ENCODE data around the gene KRT10. TPM values are rescaled to one million over a fixed set of nuclear protein-coding genes. Genes with fewer than 3 reads are reported as not detected.

Gene KRT10
- total RNA-seq, 4 donors from 2014 or later, result 5.1 to 14.3 (median 10.6) TPM

DNA sequence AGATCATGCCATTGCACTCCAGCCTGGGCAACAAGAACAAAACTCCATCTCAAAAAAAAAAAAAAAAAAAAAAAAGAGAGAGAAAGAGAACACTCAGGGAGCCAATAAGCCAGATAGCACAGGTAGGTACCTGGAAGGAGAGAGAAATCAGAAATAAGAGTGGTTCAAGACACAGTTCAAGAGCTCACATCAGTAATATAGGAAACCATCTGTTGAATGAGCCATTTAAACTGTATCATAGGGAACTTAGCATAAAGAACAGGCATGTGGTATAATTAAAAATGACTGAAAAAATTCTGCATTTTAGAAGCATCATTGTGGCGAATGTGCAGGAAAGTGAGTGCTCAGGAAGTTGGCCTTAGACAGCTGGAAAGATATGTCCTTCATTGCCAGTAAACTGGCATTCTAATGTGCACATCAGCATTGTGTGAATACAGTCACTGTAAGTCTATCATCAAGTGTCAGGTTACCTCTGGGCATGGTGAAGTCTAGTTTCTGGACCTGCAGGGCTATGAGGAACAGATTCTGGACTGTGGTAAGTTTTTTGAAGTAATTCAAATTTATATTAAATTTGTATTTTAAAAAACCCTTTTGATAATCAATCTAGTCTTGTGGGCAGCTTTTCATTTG is 24.2 kb upstream of the KRT10 start:
- Histone ChIP-seq H3K4me1 (no peaks in the 10 kb centered on the region), H3K27ac (no peak overlapping the region), H3K9me3 (no peaks in the 10 kb centered on the region), H3K36me3 (no peaks in the 10 kb centered on the region), H3K27me3 (peaks cover 35% of the 10 kb centered on the region), H3K4me3 (no peak overlapping the region)
- TF ChIP-seq CTCF (IDR thresholded peaks at IDR 0.05) (no peak), POLR2AphosphoS5 (IDR thresholded peaks at IDR 0.05) (no peak), POLR2A (IDR thresholded peaks at IDR 0.05) (no peak), EP300 (IDR thresholded peaks at IDR 0.05) (no peak)
- ATAC-seq, result no peak
- 62 to 83% methylated on average over 1 of the region's 1 CpG for WGBS, 2 donors (ENCODE audit: low coverage in 1 of 2)

DNA sequence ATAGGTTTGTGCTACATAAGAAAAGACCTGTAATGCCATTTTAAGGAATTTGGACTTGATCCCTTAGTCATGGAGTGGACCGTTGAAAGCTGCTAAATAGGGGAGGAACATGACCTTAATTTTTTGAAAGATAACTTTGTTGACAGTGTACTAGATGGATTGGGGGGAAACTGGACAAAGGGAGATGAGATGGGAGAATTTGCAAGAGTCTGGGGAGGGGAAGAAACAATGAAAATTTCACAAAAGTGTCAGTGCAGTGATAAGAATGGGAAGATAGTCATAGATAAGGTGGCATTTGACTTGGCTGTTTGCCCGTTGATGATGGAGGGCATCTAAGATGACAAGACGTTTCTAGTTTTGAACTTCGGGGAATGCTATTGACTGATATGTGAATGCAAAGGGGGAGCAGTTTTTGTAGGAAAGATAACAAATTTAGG is 22.3 kb upstream of the KRT10 start:
- ATAC-seq, result no peak
- WGBS, 2 donors (ENCODE audit: low coverage in 1 of 2), result 59 to 83% methylated on average over 4 of the region's 4 CpGs

DNA sequence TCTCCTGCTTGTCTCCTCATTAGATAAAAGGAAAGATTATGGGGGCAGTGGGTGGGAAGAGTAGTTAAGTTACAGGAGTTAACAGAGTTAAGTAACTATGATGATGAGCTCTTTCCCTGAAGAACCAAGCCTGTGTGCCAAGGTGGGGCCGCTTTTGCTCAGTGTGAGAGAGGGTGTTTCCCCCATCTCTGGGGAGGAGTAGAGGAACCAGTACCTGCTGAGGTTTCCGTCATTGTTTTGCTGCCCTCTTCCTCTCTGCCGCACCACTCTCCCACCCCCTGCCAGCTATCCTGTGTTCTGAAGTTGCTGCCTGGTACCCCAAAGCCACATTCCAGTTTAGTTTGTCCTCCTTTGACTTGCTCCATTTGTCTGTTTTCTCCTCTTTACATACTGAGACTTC is 20.8 kb upstream of the KRT10 start:
- 60 to 61% methylated on average over 2 to 3 of the region's 3 CpGs for WGBS, 2 donors (ENCODE audit: low coverage in 1 of 2)
- H3K9me3 ChIP-seq, result no peaks in the 10 kb centered on the region
- H3K27me3 ChIP-seq, result peaks cover 19% of the 10 kb centered on the region
- TF ChIP-seq POLR2A (IDR thresholded peaks at IDR 0.05) (no peak), EP300 (IDR thresholded peaks at IDR 0.05) (no peak), CTCF (IDR thresholded peaks at IDR 0.05) (no peak), POLR2AphosphoS5 (IDR thresholded peaks at IDR 0.05) (no peak)
- H3K4me3 ChIP-seq, result no peak overlapping the region
- no peak for ATAC-seq
- no peaks in the 10 kb centered on the region for H3K4me1 ChIP-seq
- H3K36me3 ChIP-seq, result no peaks in the 10 kb centered on the region
- H3K27ac ChIP-seq, result no peak overlapping the region

More for the DNA sequence above, 22.3 kb upstream of the KRT10 start:
- Histone ChIP-seq H3K27ac (no peak overlapping the region), H3K27me3 (peaks cover 24% of the 10 kb centered on the region), H3K4me1 (no peaks in the 10 kb centered on the region), H3K9me3 (no peaks in the 10 kb centered on the region), H3K36me3 (no peaks in the 10 kb centered on the region), H3K4me3 (no peak overlapping the region)
- TF ChIP-seq POLR2A (IDR thresholded peaks at IDR 0.05) (no peak), POLR2AphosphoS5 (IDR thresholded peaks at IDR 0.05) (no peak), EP300 (IDR thresholded peaks at IDR 0.05) (no peak), CTCF (IDR thresholded peaks at IDR 0.05) (no peak)

GRCh38 chr17:40841246-40841645 is 18.8 kb upstream of the KRT10 start:
- no peaks in the 10 kb centered on the region for H3K9me3 ChIP-seq
- no peak overlapping the region for H3K4me3 ChIP-seq
- H3K27me3 ChIP-seq, result peaks cover 19% of the 10 kb centered on the region
- no peak for ATAC-seq
- H3K4me1 ChIP-seq, result no peaks in the 10 kb centered on the region
- no peak overlapping the region for H3K27ac ChIP-seq
- 44 to 63% methylated on average over 3 of the region's 3 CpGs for WGBS, 2 donors (ENCODE audit: low coverage in 1 of 2)
- TF ChIP-seq POLR2A (IDR thresholded peaks at IDR 0.05), result no peak
- no peak for TF ChIP-seq EP300 (IDR thresholded peaks at IDR 0.05)
- TF ChIP-seq POLR2AphosphoS5 (IDR thresholded peaks at IDR 0.05), result no peak
- TF ChIP-seq CTCF (IDR thresholded peaks at IDR 0.05), result no peak
- H3K36me3 ChIP-seq, result peaks cover 0 to 4% of the 10 kb centered on the region in 2 donors

DNA sequence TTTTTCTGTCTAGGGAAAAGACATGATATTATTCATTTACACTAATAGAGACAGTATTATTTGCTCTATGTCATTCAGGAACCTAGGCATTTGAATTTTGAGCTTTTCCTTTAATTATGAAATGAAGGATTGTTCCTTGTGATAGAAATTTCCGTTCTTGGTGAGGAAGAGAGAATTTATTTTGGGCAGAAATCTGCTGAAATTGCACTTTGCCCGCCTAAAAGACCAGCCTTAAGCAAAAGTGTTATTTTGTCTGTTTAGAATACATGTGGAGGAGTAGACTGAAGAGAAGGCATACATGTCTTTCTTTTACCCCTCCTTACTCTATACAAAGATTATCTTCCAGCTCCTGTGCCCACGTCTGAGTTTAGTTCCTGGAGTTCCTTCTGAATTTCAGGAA is 16.8 kb upstream of the KRT10 start:
- Histone ChIP-seq H3K27me3 (peaks cover 13% of the 10 kb centered on the region), H3K4me3 (no peak overlapping the region), H3K4me1 (no peaks in the 10 kb centered on the region), H3K36me3 (peaks cover 0 to 21% of the 10 kb centered on the region in 2 donors), H3K27ac (no peak overlapping the region), H3K9me3 (no peaks in the 10 kb centered on the region)
- TF ChIP-seq POLR2A (IDR thresholded peaks at IDR 0.05), result no peak
- no peak for TF ChIP-seq CTCF (IDR thresholded peaks at IDR 0.05)
- TF ChIP-seq EP300 (IDR thresholded peaks at IDR 0.05), result no peak
- no peak for TF ChIP-seq POLR2AphosphoS5 (IDR thresholded peaks at IDR 0.05)
- 63 to 90% methylated on average over 3 of the region's 3 CpGs for WGBS, 2 donors (ENCODE audit: low coverage in 1 of 2)
- no peak for ATAC-seq

All from gastroesophageal sphincter (tissue), 4 donors.